GM12878 (cell line): ENCODE measurements around the gene OSBPL7. TPM values are rescaled to one million over a fixed set of nuclear protein-coding genes. Genes with fewer than 3 reads are reported as not detected.

Experiments
- ATAC-seq: fragments of 200-7000 bp; cut with Tn5 transposase; 3 replicates; pipeline ENCODE4 v1.9.1; 2020; ENCODE audit warnings: mild to moderate bottlenecking, moderate library complexity
- BruUV-seq: library from RNA; stranded (reverse); fragments of 400-500 nt; replicated peaks from 2 replicates; lab custom pipeline; 2021; lab: Mats Ljungman, UMichigan
- CTCF ChIA-PET: fragments of 300-600 bp; sonication (Branson Sonifier 250); formaldehyde crosslinking; extraction: SDS; loops from one replicate; lab custom pipeline; 2021; ENCODE audit warnings: inconsistent platforms; lab: Yijun Ruan, JAX
- POLR2A ChIA-PET: fragments of 350-600 bp; formaldehyde crosslinking; extraction: SDS; loops from one replicate; lab custom pipeline; 2021; ENCODE audit warnings: inconsistent platforms; lab: Charles Lee
- RAD21 ChIA-PET: fragments of 300-600 bp; sonication (Branson Sonifier 250); formaldehyde crosslinking; loops from one replicate; lab custom pipeline; 2023; ENCODE audit warnings: antibody characterized with exemption; ENCODE audit not compliant: unreplicated experiment; lab: Charles Lee
- SMC1A ChIA-PET: fragments of 300-600 bp; sonication (Branson Sonifier 250); formaldehyde crosslinking; loops from one replicate; lab custom pipeline; 2023; ENCODE audit not compliant: unreplicated experiment, uncharacterized antibody; lab: Charles Lee
- DNase-seq: peaks from one replicate; pipeline ENCODE4 v3.0.0-alpha.2; 2011; ENCODE audit warnings: low read depth, low spot score
- FAIRE-seq: peaks from 3 replicates; lab custom pipeline; 2011; peaks lifted over from hg19 to GRCh38; lab: Jason Lieb, UNC
- H2AFZ ChIP-seq: 2 replicates; pipeline ENCODE4 v1.6.0; 2011; ENCODE audit warnings: low read depth, low read length, control low read depth; ENCODE audit not compliant: control insufficient read depth
- H3K27ac ChIP-seq: 2 replicates; pipeline ENCODE4 v1.5.1; 2011; ENCODE audit warnings: control low read depth; ENCODE audit not compliant: control insufficient read depth, insufficient read depth
- H3K27me3 ChIP-seq, 2 experiments: replicated peaks in 1 of 2; 2 replicates each; pipeline versions ENCODE4 v1.6.0 to v1.6.1; 2011; ENCODE audit warnings: low read length in 1 of 2; ENCODE audit not compliant: control insufficient read depth in 2 of 2, insufficient read depth in 2 of 2
- H3K36me3 ChIP-seq, 2 experiments: 2 replicates each; pipeline ENCODE4 v1.5.1; 2011; ENCODE audit warnings: low read length in 1 of 2; ENCODE audit not compliant: control insufficient read depth in 2 of 2, insufficient read depth in 2 of 2
- H3K4me1 ChIP-seq: 2 replicates; pipeline ENCODE4 v1.6.1; 2011; ENCODE audit warnings: mild to moderate bottlenecking, low read length, moderate library complexity, mixed read lengths; ENCODE audit not compliant: control insufficient read depth, insufficient read depth
- H3K4me2 ChIP-seq: 2 replicates; pipeline ENCODE4 v1.6.0; 2011; ENCODE audit warnings: control low read depth; ENCODE audit not compliant: control insufficient read depth, insufficient read depth
- H3K4me3 ChIP-seq: fragments of 200-600 bp; sonication (generic); 2 replicates; pipeline ENCODE4 v1.5.1; 2016
- H3K79me2 ChIP-seq: 2 replicates; pipeline ENCODE4 v1.6.0; 2011; ENCODE audit warnings: low read length; ENCODE audit not compliant: control insufficient read depth, insufficient read depth
- H3K9ac ChIP-seq: 2 replicates; pipeline ENCODE4 v1.8.0; 2011; ENCODE audit warnings: low read length, control low read depth, mixed read lengths; ENCODE audit not compliant: control insufficient read depth, insufficient read depth
- H3K9me3 ChIP-seq: replicated peaks from 3 replicates; pipeline ENCODE4 v1.5.1; 2011; ENCODE audit warnings: mild to moderate bottlenecking, low read length; ENCODE audit not compliant: control insufficient read depth, insufficient read depth
- H4K20me1 ChIP-seq: 2 replicates; pipeline ENCODE4 v1.6.0; 2011; ENCODE audit not compliant: control insufficient read depth, insufficient read depth
- BCL11A ChIP-seq: IDR thresholded peaks from 2 replicates; pipeline ENCODE4 v1.6.1; 2011; ENCODE audit warnings: low read depth, low read length
- DPF2 ChIP-seq: fragments of 450-650 bp; IDR thresholded peaks from 2 replicates; pipeline ENCODE4 v1.6.1; 2017; ENCODE audit warnings: mild to moderate bottlenecking
- IKZF2 ChIP-seq, 2 experiments: fragments of 450-650 bp; IDR thresholded peaks; 2 replicates each; pipeline ENCODE4 v1.6.1; 2017; ENCODE audit warnings: mild to moderate bottlenecking in 2 of 2, moderate library complexity in 2 of 2
- JUNB ChIP-seq: IDR thresholded peaks from 2 replicates; pipeline ENCODE4 v1.6.1; 2016; ENCODE audit warnings: antibody characterized with exemption, mild to moderate bottlenecking
- MEF2A ChIP-seq: IDR thresholded peaks from 2 replicates; pipeline ENCODE4 v1.6.1; 2011; ENCODE audit warnings: low read depth, mild to moderate bottlenecking, low read length, moderate library complexity; ENCODE audit not compliant: insufficient read depth
- MXI1 ChIP-seq: fragments of 150-350 bp; IDR thresholded peaks from 2 replicates; pipeline ENCODE4 v1.6.1; 2011; ENCODE audit warnings: low read depth, mild to moderate bottlenecking, inconsistent platforms, low read length, improper control_type of control experiment
- NFIC ChIP-seq: IDR thresholded peaks from 2 replicates; pipeline ENCODE4 v1.6.1; 2012; ENCODE audit warnings: low read depth, mild to moderate bottlenecking, inconsistent platforms, low read length, moderate library complexity
- POLR2A ChIP-seq: IDR thresholded peaks from 2 replicates; pipeline ENCODE4 v1.6.1; 2011; ENCODE audit warnings: low read depth, mild to moderate bottlenecking, low read length
- POU2F2 ChIP-seq: IDR thresholded peaks from 3 replicates; pipeline ENCODE4 v1.6.1; 2011; ENCODE audit warnings: low read depth, mild to moderate bottlenecking, low read length, borderline replicate concordance
- SMAD1 ChIP-seq: fragments of 450-650 bp; IDR thresholded peaks from 2 replicates; pipeline ENCODE4 v1.6.1; 2018; ENCODE audit warnings: mild to moderate bottlenecking, low read depth; ENCODE audit not compliant: partially characterized antibody
- SUPT20H ChIP-seq: IDR thresholded peaks from 2 replicates; pipeline ENCODE4 v1.6.1; 2011; ENCODE audit warnings: low read depth, mild to moderate bottlenecking, low read length, moderate library complexity, borderline replicate concordance; ENCODE audit not compliant: control insufficient read depth
- TARDBP ChIP-seq: IDR thresholded peaks from 2 replicates; pipeline ENCODE4 v1.6.1; 2016; ENCODE audit warnings: borderline replicate concordance
- TCF12 ChIP-seq: IDR thresholded peaks from 2 replicates; pipeline ENCODE4 v1.6.1; 2011; ENCODE audit warnings: low read depth, mild to moderate bottlenecking, low read length
- YY1 ChIP-seq: IDR thresholded peaks from 2 replicates; pipeline ENCODE4 v1.6.1; 2011; ENCODE audit warnings: low read depth, mild to moderate bottlenecking, low read length
- WGBS: methylation state at CpG from one replicate; pipeline ENCODE4 v1.1.6; 2016; ENCODE audit warnings: low lambda C conversion rate; ENCODE audit not compliant: insufficient replicate concordance, insufficient coverage; ENCODE audit errors: missing lambda C conversion rate; 5-methylcytosine and 5-hydroxymethylcytosine counted together
- in situ Hi-C: fragments of 300-500 bp; cut with MboI; formaldehyde crosslinking; loops from 9 replicates; pipeline ENCODE4 v1.14.3; 2018; ENCODE audit warnings: mixed read lengths
- intact Hi-C: fragments of 100-400 bp; cut with micrococcal nuclease; formaldehyde crosslinking; loops from one replicate; pipeline ENCODE4 v1.14.2; 2022; ENCODE audit not compliant: unreplicated experiment
- polyA plus RNA-seq, 11 experiments: library from polyadenylated mRNA; depleted of rRNA in 4 of 11; unstranded in 6 of 11; stranded (reverse) in 5 of 11; fragments of >200 nt; fragmentation: Nextera tagmentation in 4 of 11; fragmentation: Illumina TruSeq in 1 of 11; extraction: Ambion mirVana in 4 of 11; extraction: Trizol in 1 of 11; gene quantifications; 1 replicate in 1 of 11; 2 replicates in 10 of 11; pipeline versions ENCODE4 v1.2.1 to v1.2.3, GENCODE V29; 2011 to 2016; ENCODE audit warnings: inconsistent platforms in 2 of 11, missing spikeins in 2 of 11, low read depth in 1 of 11
- total RNA-seq, 4 experiments: library from RNA; depleted of rRNA in 3 of 4; stranded (reverse); fragments of >200 nt in 3 of 4; fragmentation: Illumina TruSeq in 1 of 4; extraction: Trizol in 1 of 4; gene quantifications; 2 replicates each; pipeline versions ENCODE4 v1.2.1 to v1.2.3, GENCODE V29; 2013 to 2021
- TF ChIP-seq, protein P1 (sequence below): IDR thresholded peaks from 2 replicates; pipeline ENCODE4 v1.6.1; 2012; ENCODE audit warnings: mild to moderate bottlenecking, low read depth, low read length

The OSBPL7 gene
- total and polyA plus RNA-seq, 10 of the 15 experiments (the other 5 are each of a cell fraction or from before 2014, with no cell fraction given) = 0.50 to 16.1 (median 6.7) TPM

DNA sequence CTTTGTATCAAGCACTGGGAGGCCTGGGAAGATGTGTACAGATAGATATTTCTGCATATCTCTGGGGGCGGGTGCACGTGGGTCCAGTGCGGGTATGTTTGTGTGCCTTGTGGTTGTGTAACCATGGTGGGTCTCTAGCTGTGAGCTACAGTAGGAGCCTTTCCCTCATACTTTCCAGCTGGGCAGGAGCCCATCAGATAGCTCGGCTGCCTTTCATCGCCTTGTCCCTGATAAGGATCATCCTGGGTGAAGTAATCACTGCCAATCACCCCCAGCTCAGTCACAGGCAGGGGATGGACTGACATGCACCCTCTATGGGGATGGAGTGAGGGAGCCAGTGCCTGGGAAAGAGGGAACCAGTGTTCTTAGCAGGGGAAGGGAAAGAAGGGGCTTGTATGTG is 22.6 kb upstream of the OSBPL7 start:
- H3K36me3 ChIP-seq = no peaks in the 10 kb centered on the region
- 47% methylated on average over 5 of the region's 5 CpGs for WGBS
- FAIRE-seq = no peak
- peaks cover 6 to 9% of the 10 kb centered on the region in 2 experiments for H3K27me3 ChIP-seq
- TF ChIP-seq TARDBP = no peak
- no peak for TF ChIP-seq SMAD1
- no TSS peak for BruUV-seq
- no peaks in the 10 kb centered on the region for H3K79me2 ChIP-seq
- ChIA-PET RAD21 (interaction anchor here (0.6 to 7.7 kb wide), 4 partner anchors 10 to 174 kb away, joined by 3 to 206 read pairs (median 6); no protein-coding TSS in a partner anchor), SMC1A (interaction anchor here (1.0 to 13.1 kb wide), 6 partner anchors 45 to 174 kb away, joined by 3 to 231 read pairs (median 4); partner anchors contain the start of genes CDK5RAP3, PNPO and SP2), POLR2A (interaction anchor here (0.5 to 1.3 kb wide), 4 partner anchors 51 to 175 kb away, joined by 3 to 4 read pairs (median 4); partner anchors contain the start of gene SP2), CTCF (interaction anchor here (0.7 to 12.4 kb wide), 8 partner anchors 20 to 174 kb away, joined by 3 to 502 read pairs (median 24); partner anchors contain the start of genes CDK5RAP3 and SP2)
- no peak overlapping the region for H3K27ac ChIP-seq
- in situ Hi-C loops (loop anchor here (5.0 to 10.0 kb wide), 3 partner anchors 48 to 781 kb away; partner anchors contain the start of gene HOXB9), intact Hi-C loops (no loop called here)
- no peak overlapping the region for H3K4me2 ChIP-seq
- H3K9ac ChIP-seq = no peak overlapping the region
- no peak for DNase-seq
- no peak for ATAC-seq
- H3K4me1 ChIP-seq = peaks cover 22% of the 10 kb centered on the region
- no peak overlapping the region for H3K4me3 ChIP-seq
- H2AFZ ChIP-seq = no peak overlapping the region
- no peaks in the 10 kb centered on the region for H3K9me3 ChIP-seq
- no peaks in the 10 kb centered on the region for H4K20me1 ChIP-seq

DNA sequence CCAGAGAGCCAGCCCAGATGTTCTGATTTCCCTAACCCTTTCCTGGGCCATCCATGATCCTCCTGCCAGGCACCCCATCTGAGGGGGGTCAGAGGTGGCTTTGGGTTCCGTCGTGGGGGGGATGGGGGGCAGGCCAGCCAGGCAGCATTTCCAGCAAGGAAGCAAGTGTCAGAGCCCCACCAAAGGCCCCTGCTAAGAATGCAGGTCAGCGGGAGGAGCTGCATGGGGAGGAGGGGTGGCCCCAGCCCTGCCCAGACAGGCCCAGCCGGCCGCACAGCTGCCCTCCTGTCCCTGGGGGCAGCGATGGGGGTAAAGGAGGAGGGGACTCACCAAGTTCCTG is 21.8 kb upstream of the OSBPL7 start:
- Histone ChIP-seq H3K27ac (no peak overlapping the region), H2AFZ (no peak overlapping the region; the same call in 1 of the 2 replicates), H3K9ac (no peak overlapping the region), H3K79me2 (no peaks in the 10 kb centered on the region), H3K4me1 (peaks cover 22% of the 10 kb centered on the region), H3K27me3 (peaks cover 4 to 6% of the 10 kb centered on the region in 2 experiments), H3K36me3 (no peaks in the 10 kb centered on the region), H4K20me1 (no peaks in the 10 kb centered on the region), H3K9me3 (no peaks in the 10 kb centered on the region), H3K4me2 (peak overlapping the region; percentile 24; the same call in 1 of the 2 replicates), H3K4me3 (no peak overlapping the region)
- ChIA-PET RAD21 (interaction anchor here (0.9 to 7.7 kb wide), 10 partner anchors 11 to 175 kb away, joined by 3 to 206 read pairs (median 8); partner anchors contain the start of genes CDK5RAP3 and SP2), SMC1A (interaction anchor here (1.0 to 13.1 kb wide), 13 partner anchors 8 to 177 kb away, joined by 3 to 231 read pairs (median 4); partner anchors contain the start of genes CDK5RAP3, LRRC46, MRPL10 and PNPO), POLR2A (interaction anchor here (1.2 to 1.7 kb wide), 5 partner anchors 12 to 127 kb away, joined by 5 to 6 read pairs (median 6); partner anchors contain the start of genes CDK5RAP3, LRRC46, MRPL10 and SP2), CTCF (interaction anchor here (0.6 to 12.4 kb wide), 15 partner anchors 9 to 174 kb away, joined by 3 to 502 read pairs (median 11); partner anchors contain the start of genes CDK5RAP3, LRRC46, MRPL10 and OSBPL7)
- BruUV-seq = no TSS peak
- FAIRE-seq = no peak
- no peak for TF ChIP-seq MXI1
- TF ChIP-seq YY1 = no peak
- no peak for TF ChIP-seq DPF2
- no peak for TF ChIP-seq SUPT20H
- TF ChIP-seq, protein P1, sequence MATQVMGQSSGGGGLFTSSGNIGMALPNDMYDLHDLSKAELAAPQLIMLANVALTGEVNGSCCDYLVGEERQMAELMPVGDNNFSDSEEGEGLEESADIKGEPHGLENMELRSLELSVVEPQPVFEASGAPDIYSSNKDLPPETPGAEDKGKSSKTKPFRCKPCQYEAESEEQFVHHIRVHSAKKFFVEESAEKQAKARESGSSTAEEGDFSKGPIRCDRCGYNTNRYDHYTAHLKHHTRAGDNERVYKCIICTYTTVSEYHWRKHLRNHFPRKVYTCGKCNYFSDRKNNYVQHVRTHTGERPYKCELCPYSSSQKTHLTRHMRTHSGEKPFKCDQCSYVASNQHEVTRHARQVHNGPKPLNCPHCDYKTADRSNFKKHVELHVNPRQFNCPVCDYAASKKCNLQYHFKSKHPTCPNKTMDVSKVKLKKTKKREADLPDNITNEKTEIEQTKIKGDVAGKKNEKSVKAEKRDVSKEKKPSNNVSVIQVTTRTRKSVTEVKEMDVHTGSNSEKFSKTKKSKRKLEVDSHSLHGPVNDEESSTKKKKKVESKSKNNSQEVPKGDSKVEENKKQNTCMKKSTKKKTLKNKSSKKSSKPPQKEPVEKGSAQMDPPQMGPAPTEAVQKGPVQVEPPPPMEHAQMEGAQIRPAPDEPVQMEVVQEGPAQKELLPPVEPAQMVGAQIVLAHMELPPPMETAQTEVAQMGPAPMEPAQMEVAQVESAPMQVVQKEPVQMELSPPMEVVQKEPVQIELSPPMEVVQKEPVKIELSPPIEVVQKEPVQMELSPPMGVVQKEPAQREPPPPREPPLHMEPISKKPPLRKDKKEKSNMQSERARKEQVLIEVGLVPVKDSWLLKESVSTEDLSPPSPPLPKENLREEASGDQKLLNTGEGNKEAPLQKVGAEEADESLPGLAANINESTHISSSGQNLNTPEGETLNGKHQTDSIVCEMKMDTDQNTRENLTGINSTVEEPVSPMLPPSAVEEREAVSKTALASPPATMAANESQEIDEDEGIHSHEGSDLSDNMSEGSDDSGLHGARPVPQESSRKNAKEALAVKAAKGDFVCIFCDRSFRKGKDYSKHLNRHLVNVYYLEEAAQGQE = no peak
- TF ChIP-seq JUNB = no peak
- no peak for TF ChIP-seq BCL11A
- TF ChIP-seq POU2F2 = no peak
- no peak for TF ChIP-seq NFIC
- TF ChIP-seq TCF12 = no peak
- TF ChIP-seq POLR2A = no peak
- no peak for TF ChIP-seq IKZF2 (IDR thresholded peaks at IDR 0.05)
- no peak for TF ChIP-seq MEF2A
- 65% methylated on average over 6 of the region's 6 CpGs for WGBS
- intact Hi-C loops = no loop called here
- no peak for DNase-seq
- ATAC-seq = no peak
- in situ Hi-C loops = loop anchor here (5.0 to 10.0 kb wide), 3 partner anchors 49 to 781 kb away; partner anchors contain the start of gene HOXB9
